GM18858 (cell line): ENCODE measurements around the gene GKN1.

Experiments used
- ATAC-seq: cut with Tn5 transposase; IDR thresholded peaks from one replicate; pipeline ENCODE4 v1.9.1; 2021; ENCODE audit not compliant: unreplicated experiment

GKN1 gene

GRCh38 chr2:68959001-68959400, 15.4 kb upstream of the GKN1 start:
- no peak for ATAC-seq

GRCh38 chr2:68961380-68961779, 13.1 kb upstream of the GKN1 start:
- no peak for ATAC-seq

- ATAC-seq = no peak
Measured at GRCh38 chr2:68964282-68964681, 10.2 kb upstream of the GKN1 start.

GRCh38 chr2:68968221-68968620, 6.2 kb upstream of the GKN1 start:
- ATAC-seq = no peak

DNA sequence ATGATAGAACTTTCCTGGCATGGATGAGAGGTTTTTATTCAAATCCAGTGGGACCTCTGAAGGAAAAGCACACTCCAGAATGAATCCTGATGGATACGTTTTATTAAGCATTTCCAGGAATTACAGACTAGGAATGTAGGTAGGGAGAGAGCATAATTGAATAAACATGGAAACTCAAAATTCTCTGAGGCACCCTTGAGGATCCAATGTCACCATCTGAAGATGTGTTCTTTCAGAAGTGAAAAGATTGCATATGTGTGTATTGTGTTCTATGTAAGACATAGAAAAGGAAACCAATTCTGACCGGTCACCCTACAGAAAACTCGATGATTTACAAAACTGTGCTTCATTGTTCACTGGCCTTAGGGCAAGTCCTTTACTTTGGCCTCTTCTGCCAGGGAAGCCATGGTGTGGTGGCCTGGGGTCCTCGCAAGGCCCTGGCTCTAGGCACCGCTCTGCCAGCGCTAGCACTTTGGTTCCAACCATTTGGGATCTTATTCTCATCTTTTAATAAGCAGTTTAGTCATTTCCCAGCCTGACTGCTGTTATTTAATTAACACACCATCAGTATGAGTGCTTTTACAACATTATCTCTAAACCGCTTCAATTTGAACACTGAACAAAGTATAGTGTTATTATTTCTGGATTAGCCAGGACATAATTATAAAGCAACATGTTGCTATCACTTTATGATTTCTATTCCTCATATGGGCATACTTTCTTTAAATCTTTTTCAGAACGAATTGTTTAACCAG, 4.5 kb upstream of the GKN1 start:
- no peak for ATAC-seq

GRCh38 chr2:68970566-68971265, 3.7 kb upstream of the GKN1 start:
- ATAC-seq = no peak

GRCh38 chr2:68971591-68972231, 2.7 kb upstream of the GKN1 start:
- no peak for ATAC-seq

GRCh38 chr2:68974946-68975665, 670 bp downstream of the GKN1 start:
- no peak for ATAC-seq

DNA sequence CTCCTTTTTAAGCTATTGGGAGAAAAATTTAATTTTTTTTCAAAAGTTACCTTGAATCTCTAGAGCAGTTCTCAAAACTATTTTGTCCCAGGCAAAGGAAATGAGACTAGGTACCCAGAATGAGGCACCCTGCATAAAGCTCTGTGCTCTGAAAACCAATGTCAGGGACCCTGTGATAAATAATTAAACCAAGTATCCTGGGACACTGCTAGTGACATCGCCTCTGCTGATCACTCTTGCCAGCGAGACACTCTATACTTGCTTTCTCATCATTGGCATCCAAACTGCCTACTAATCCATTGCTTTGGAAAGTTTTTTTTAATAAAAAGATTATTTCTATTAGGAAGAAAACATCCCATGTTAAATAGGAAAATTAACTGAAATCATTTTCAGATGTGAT, 1.4 kb downstream of the GKN1 start:
- ATAC-seq = no peak

- no peak for ATAC-seq
Measured at GRCh38 chr2:68977453-68977852, 3.0 kb downstream of the GKN1 start.

- no peak for ATAC-seq
Measured at GRCh38 chr2:68978098-68978497, 3.7 kb downstream of the GKN1 start.

GRCh38 chr2:68980956-68981355, 6.5 kb downstream of the GKN1 start:
- ATAC-seq = no peak

DNA sequence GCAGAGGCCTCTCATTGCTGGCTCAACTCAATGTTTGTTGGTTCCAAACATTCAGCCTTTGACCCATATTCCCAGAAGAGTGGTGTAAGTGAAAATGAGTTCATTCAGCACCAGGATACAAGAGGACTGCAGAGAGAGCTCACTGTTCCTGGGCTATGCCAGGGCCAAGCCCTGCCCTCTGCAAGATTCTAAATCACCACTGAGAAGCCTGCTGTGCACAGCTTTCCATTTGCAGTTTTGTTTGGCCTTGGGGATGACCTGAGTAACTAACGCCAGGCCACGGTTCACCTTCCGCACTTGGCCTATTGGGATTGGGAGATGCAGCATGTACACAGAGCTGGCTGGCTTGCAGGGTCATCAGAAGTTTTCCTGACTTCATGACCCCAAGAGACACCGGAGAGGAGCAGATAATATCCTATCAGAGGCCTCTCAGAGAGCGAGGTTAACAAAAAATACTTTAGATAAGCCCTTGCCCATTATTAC, 12.6 kb downstream of the GKN1 start:
- ATAC-seq = no peak

DNA sequence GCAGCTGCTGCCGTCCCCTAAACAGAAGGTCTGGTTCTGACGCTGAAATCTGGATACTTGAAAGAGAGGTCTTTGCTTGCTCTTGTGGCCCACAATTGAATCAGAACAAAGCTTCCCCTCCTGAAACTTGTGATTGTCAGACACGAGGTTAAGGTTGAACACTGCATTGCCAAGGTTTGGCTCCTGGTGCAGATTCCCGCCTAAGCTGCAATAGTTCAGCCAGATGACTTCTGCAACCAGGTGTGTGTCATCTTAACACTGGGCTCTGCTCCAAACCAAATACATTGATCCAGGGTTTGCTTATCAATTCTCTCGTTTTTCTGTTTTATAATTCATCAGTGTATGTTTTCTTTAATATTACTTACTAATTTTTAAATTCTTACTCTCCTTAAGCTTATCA, 14.6 kb downstream of the GKN1 start:
- no peak for ATAC-seq

DNA sequence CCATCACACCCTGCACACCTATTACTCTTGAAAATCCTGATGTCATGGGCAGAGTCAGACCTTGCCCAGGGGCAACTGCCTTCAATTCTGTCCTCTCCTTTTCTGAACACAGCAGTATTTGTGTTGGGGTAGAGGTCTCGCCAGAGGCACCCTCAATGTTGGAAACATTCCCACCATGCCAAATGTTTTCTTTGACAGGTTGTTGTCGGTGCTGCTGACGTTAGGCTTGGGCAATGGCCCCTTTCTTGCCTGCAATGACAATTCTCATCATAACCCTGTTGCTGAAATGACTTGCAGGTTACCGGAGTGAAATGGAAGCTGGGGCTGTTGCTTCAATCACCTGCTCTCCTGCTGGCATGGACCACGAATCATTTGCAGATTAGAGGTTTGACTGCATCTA, 17.9 kb downstream of the GKN1 start:
- no peak for ATAC-seq

GRCh38 chr2:68992933-68993332, 18.5 kb downstream of the GKN1 start:
- ATAC-seq = no peak

DNA sequence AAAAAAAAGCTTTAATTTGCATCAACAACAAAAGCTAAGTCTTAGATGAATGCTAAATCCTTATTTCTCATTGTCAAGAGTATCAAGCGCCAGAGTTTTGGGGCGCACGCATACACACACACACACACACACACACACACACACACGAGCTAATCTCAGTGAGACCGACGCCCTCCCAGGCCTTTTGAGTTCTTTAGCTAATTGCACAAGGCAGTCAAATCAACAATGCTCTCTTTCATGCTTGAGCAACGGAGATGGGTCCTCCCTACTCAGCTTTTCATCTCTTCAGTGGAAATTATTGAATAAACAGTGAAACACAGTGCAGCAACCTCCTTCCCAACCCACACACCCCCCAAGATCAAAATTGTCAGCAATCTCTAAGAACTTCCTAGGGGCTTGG, 19.2 kb downstream of the GKN1 start:
- no peak for ATAC-seq

DNA sequence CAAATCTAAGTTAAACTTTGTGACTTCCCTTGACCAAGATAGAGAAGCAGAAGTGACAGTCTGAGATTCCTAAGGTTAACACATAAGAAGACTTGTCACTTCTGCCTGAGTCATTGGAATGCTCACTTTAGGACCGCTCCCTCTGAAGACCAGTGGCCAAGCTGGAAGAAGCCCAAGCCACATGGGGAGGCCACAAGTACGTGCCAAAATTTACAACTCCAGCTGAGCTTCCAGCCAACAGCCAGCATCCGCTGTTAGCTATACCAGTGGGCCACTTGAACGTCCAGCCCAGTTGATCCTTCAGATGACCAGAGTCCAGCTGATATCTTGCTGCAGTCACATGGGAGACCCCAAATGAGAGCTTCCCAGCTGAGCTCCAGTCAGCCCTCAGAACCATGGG, 20.4 kb downstream of the GKN1 start:
- no peak for ATAC-seq

- ATAC-seq = no peak
Measured at GRCh38 chr2:68995916-68996315, 21.5 kb downstream of the GKN1 start.

DNA sequence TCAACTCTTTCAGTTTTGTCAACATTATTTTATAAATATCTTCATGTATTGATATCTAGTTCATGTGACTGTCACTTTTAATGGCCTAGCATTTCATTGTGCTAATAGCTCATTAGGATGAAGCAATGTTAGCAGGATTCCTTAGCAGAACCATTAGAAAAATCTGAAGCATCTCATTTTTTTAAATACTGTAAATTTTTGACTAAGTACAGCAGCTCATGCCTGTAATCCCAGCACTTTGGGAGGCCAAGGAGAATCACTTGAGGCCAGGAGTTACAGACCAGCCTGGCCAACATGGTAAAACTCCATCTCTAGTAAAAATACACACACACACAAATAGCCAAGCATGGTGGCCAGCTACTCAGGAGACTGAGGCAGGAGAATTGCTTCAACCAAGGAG, 23.0 kb downstream of the GKN1 start:
- ATAC-seq = no peak

DNA sequence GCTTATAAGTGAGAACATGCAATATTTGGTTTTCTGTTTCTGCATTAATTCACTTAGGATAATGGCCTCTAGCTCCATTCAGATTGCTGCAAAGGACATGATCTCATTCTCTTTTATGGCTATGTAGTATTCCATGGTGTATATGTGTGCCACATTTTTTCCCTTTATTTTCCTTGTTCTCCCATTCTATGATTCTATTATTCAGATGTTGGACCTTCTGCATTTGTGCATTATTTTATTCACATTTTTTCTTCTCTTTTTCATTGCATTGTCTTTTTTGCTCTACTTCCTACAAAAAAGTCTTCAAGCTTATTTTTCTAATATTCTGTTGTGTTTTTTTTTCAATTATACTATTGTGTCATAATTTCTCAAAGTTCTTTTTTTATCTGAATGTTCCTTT, 27.4 kb downstream of the GKN1 start:
- ATAC-seq = no peak
